GM18499 (cell line): ENCODE results near the gene C3AR1.
"Not testable (repeated sequence)": the region's sequence is repeated elsewhere in the genome, so short reads cannot be mapped to it uniquely, and the experiment has no call there.

Experiments used
- ATAC-seq: cut with Tn5 transposase; IDR thresholded peaks from one replicate; pipeline ENCODE4 v1.9.1; 2021; ENCODE audit warnings: moderate number of reproducible peaks; ENCODE audit not compliant: insufficient read depth, unreplicated experiment

The C3AR1 gene

GRCh38 chr12:8031017-8031416 lies 35.1 kb downstream of the C3AR1 start:
- not testable (repeated sequence) for ATAC-seq

- no peak for ATAC-seq
Observed at GRCh38 chr12:8030189-8030588, 36.0 kb downstream of the C3AR1 start.

DNA sequence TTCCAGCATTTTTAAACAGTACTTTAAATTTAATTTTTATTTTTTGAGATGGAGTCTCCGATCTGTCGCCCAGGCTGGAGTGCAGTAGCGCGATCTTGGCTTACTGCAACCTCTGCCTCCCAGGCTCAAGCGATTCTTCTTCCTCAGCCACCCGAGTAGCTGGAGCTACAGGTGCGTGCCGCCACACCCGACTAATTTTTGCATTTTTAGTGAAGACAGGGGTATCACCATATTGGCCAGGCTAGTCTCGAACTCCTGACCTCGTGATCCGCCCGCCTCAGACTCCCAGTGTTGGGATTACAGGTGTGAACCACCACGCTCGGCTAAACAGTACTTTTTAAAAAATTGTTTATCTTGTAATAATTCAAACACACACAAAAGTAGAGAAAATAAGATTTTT lies 37.9 kb downstream of the C3AR1 start:
- no peak for ATAC-seq

DNA sequence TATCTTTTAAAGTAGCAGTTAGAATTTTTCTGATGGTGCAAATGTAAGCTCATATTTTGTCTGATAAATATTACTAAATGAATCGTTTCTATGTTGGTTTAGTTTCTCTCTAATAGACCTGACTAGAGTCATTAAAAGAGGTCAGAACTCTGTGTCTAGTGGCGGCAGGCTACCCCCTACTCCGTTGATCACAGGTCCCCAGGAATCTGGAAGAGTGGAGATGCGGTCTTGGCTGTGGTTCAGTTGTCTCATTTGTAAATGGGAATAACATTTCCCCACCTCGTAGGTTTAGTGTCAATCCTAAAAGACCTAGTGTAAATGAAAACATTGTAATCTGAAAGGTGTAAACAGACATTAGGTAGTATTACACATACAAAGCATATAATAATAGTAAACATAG lies 38.3 kb downstream of the C3AR1 start:
- ATAC-seq = no peak

GRCh38 chr12:8026291-8026900 lies 39.8 kb downstream of the C3AR1 start:
- ATAC-seq = peak; percentile 95

GRCh38 chr12:8018666-8019581 lies 47.2 kb downstream of the C3AR1 start:
- ATAC-seq = no peak

DNA sequence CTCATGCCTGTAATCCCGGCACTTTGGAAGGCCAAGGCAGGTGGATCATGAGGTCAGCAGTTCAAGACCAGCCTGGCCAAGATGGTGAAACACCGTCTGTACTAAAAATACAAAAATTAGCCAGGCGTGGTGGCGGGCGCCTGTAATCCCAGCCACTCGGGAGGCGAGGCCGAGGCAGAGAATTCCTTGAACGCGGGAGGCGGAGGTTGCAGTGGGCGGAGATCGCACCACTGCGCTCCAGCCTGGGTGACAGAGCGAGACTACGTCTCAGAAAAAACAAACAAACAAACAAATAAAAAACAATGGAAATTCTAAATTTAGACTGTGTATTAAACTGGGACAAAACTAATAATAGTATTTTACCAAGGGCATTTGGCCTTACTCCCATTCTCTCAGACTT lies 47.9 kb downstream of the C3AR1 start:
- not testable (repeated sequence) for ATAC-seq

DNA sequence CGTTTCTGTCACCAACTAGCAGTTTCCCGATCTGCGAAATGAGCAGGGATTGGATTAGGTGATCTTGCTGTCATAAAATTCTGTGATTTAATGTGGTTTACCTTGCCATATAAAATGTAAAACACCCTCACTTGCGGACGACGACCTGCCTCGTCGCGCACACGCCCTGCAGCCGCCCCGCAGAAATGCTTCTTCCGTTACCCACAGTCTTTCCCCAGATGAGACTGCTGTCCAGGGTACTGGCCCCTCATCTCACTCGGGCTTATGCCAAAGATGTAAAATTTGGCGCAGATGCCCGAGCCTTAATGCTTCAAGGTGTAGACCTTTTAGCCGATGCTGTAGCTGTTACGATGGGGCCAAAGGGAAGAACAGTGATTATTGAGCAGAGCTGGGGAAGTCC lies 51.3 kb downstream of the C3AR1 start:
- no peak for ATAC-seq

DNA sequence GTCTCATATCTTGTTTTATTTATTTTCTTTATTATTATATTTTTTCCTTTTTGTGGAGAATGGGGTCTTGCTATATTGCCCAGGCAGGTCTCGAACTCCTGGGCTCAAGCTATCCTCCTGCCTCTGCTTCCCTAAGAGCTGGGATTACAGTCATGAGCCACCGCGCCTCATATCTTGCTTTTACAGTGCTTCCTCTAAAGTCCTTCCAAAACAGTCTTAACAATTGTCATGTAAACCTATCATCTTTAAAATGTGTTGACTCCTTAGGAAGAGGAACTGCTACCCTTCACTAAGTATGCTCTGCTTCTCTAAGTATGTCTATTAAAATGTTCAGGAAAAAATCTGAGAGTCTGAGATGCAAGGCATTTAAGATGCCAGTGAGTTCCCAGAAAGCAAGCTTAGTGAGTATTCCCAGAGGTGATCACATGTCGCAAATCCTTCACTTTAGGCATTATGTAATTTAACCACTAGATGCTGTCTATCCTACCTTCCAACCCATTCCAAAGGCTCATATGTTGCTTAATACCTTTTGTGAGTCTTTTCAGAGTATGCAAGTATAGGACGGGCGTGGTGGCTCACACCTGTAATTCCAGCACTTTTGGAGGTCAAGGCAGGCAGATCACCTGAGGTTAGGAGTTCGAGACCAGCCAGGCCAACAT lies 53.4 kb downstream of the C3AR1 start:
- ATAC-seq = no peak

- ATAC-seq = no peak
Observed at GRCh38 chr12:8011331-8011730, 54.8 kb downstream of the C3AR1 start.
